ENCODE measurements around the gene TXNL4A.

TXNL4A gene

GRCh38 chr18:79965119-79965902 lies 23.1 kb downstream of the TXNL4A start:
- TF ChIP-seq ZFP3 (CRISPR knock-in tag; IDR thresholded peaks at IDR 0.05) (no peak), ZNF70 (CRISPR knock-in tag; IDR thresholded peaks at IDR 0.05) (no peak), CSRNP3 (CRISPR knock-in tag; IDR thresholded peaks at IDR 0.05) (no peak), CSDC2 (CRISPR knock-in tag; IDR thresholded peaks at IDR 0.05) (no peak), ISL1 (CRISPR knock-in tag; IDR thresholded peaks at IDR 0.05) (no peak), ESRRG (CRISPR knock-in tag; IDR thresholded peaks at IDR 0.05) (no peak), PPARA (CRISPR knock-in tag; IDR thresholded peaks at IDR 0.05; ENCODE audit: borderline replicate concordance) (no peak), OSR1 (CRISPR knock-in tag; IDR thresholded peaks at IDR 0.05) (no peak), SNAI2 (CRISPR knock-in tag; IDR thresholded peaks at IDR 0.05) (no peak), ZNF565 (CRISPR knock-in tag; conservative IDR thresholded peaks at IDR 0.05; ENCODE audit: low read depth) (no peak), ZNF8 (CRISPR knock-in tag; IDR thresholded peaks at IDR 0.05) (no peak), ARNTL (CRISPR knock-in tag; IDR thresholded peaks at IDR 0.05; ENCODE audit: borderline replicate concordance, low read depth) (no peak), RARB (CRISPR knock-in tag; IDR thresholded peaks at IDR 0.05) (no peak)
- TF ChIP-seq, protein P1, sequence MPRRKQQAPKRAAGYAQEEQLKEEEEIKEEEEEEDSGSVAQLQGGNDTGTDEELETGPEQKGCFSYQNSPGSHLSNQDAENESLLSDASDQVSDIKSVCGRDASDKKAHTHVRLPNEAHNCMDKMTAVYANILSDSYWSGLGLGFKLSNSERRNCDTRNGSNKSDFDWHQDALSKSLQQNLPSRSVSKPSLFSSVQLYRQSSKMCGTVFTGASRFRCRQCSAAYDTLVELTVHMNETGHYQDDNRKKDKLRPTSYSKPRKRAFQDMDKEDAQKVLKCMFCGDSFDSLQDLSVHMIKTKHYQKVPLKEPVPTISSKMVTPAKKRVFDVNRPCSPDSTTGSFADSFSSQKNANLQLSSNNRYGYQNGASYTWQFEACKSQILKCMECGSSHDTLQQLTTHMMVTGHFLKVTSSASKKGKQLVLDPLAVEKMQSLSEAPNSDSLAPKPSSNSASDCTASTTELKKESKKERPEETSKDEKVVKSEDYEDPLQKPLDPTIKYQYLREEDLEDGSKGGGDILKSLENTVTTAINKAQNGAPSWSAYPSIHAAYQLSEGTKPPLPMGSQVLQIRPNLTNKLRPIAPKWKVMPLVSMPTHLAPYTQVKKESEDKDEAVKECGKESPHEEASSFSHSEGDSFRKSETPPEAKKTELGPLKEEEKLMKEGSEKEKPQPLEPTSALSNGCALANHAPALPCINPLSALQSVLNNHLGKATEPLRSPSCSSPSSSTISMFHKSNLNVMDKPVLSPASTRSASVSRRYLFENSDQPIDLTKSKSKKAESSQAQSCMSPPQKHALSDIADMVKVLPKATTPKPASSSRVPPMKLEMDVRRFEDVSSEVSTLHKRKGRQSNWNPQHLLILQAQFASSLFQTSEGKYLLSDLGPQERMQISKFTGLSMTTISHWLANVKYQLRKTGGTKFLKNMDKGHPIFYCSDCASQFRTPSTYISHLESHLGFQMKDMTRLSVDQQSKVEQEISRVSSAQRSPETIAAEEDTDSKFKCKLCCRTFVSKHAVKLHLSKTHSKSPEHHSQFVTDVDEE (CRISPR knock-in tag; IDR thresholded peaks at IDR 0.05) = no peak
- TF ChIP-seq, protein P2, sequence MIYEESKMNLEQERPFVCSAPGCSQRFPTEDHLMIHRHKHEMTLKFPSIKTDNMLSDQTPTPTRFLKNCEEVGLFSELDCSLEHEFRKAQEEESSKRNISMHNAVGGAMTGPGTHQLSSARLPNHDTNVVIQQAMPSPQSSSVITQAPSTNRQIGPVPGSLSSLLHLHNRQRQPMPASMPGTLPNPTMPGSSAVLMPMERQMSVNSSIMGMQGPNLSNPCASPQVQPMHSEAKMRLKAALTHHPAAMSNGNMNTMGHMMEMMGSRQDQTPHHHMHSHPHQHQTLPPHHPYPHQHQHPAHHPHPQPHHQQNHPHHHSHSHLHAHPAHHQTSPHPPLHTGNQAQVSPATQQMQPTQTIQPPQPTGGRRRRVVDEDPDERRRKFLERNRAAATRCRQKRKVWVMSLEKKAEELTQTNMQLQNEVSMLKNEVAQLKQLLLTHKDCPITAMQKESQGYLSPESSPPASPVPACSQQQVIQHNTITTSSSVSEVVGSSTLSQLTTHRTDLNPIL (CRISPR knock-in tag; IDR thresholded peaks at IDR 0.05; ENCODE audit: low read depth) = no peak
- ATAC-seq = peak; percentile 59

GRCh38 chr18:79964330-79965118 lies 23.8 kb downstream of the TXNL4A start, which contains the start of gene HSBP1L1:
Gene HSBP1L1 (plus strand): TSS chr18:79964643. CDS start chr18:79964736, 93 bp downstream.
- peak; percentile 86 for ATAC-seq
- TF ChIP-seq ARNTL (CRISPR knock-in tag; IDR thresholded peaks at IDR 0.05; ENCODE audit: borderline replicate concordance, low read depth) (no peak), BACH2 (CRISPR knock-in tag; IDR thresholded peaks at IDR 0.05; ENCODE audit: borderline replicate concordance) (no peak), TOX (CRISPR knock-in tag; IDR thresholded peaks at IDR 0.05; ENCODE audit: borderline replicate concordance) (no peak), ESRRG (CRISPR knock-in tag; IDR thresholded peaks at IDR 0.05) (no peak), POU6F1 (CRISPR knock-in tag; IDR thresholded peaks at IDR 0.05; ENCODE audit: borderline replicate concordance, low read depth) (no peak), ZC3H10 (CRISPR knock-in tag; IDR thresholded peaks at IDR 0.05) (no peak), ZFP3 (CRISPR knock-in tag; IDR thresholded peaks at IDR 0.05) (no peak), TCF4 (CRISPR knock-in tag; IDR thresholded peaks at IDR 0.05; ENCODE audit: borderline replicate concordance) (no peak), CSDC2 (CRISPR knock-in tag; IDR thresholded peaks at IDR 0.05) (no peak), CSRNP3 (CRISPR knock-in tag; IDR thresholded peaks at IDR 0.05) (no peak), ZNF565 (CRISPR knock-in tag; conservative IDR thresholded peaks at IDR 0.05; ENCODE audit: low read depth) (no peak), SNAI2 (CRISPR knock-in tag; IDR thresholded peaks at IDR 0.05) (no peak), OSR1 (CRISPR knock-in tag; IDR thresholded peaks at IDR 0.05) (no peak), ZNF8 (CRISPR knock-in tag; IDR thresholded peaks at IDR 0.05) (no peak), ISL1 (CRISPR knock-in tag; IDR thresholded peaks at IDR 0.05) (no peak)
- TF ChIP-seq, protein P2 (CRISPR knock-in tag; IDR thresholded peaks at IDR 0.05; ENCODE audit: low read depth) = no peak
